Stimulated activated CD4-positive, alpha-beta T cell treated with anti-CD3 and anti-CD28 coated beads, Interleukin-12 subunit alpha, Interleukin-12 subunit beta, amount 100 ng/mL, for 24 hours (primary cell): ENCODE results near the gene LMF1.

Experiments used
- DNase-seq, 2 experiments: peaks; one replicate each; pipeline ENCODE4 v3.0.0-alpha.2; 2020; ENCODE audit warnings: low read depth in 2 of 2

Gene LMF1

DNA sequence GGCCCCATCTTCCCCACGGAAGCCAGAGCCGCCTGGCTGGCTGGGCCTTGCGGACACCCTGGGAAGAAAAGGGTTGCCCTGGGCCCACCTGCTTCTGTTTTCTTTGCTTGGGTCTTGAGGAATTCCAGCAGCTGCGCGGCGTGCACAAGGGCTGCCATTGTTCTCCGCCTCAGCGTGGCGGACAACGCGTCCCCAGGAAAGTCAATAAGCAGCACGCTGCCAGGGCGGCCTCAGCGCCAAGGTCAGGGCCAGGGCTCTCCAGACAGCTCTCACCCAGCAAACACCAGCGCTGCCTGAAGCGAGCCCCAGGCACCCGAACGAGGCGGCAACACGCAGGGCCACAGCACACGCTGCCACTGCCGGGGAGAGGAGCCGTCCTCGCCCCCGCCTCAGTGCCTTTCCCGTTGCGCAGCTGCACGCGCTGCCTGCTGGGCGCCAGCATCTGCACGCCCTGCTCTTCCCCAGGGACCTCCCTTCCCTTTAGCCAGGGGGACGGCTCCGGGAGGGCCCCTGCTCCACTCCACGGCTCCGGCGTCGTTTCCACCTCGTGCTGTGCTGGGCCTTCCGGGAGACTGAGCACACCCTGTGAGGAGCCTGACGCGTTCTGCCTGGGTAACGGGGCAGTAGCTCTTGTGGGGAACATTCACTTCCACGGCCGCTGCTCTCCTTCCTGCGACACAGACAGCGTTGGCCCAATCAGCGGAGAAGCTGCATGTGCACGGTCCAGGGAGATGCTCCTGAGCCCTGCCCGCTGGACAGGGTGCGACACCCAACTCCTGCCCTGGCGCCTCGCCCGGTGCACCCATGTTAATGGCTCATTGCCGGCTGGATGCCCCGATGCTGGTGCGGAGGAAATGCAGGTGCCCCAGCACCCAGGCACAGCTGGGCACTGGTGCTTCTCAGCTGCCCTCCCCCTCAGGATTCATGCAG lies 57.8 kb downstream of the LMF1 start:
- DNase-seq, result no peak

- DNase-seq, result no peak
Observed at GRCh38 chr16:912322-912683, 58.5 kb downstream of the LMF1 start.

GRCh38 chr16:911604-912321 lies 59.0 kb downstream of the LMF1 start:
- no peak for DNase-seq

DNA sequence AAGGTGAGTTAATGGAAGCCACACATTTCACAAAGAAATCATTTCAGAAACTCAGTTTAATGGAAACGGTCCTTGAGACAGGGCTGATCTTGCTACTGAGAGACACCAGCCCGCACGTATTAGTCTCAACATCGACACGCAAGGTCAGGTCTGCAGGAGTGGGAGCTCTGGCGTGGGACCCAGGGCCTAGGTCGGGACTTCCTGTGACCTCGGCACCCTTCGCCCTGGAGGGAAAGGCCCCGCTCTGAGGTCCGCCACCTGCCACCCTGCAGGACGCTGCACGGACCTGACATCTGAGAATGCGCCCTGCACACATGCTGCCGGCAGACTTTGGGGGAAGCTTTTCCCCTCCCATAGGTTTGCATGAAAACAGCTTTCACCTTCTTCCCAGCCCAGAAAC lies 59.7 kb downstream of the LMF1 start:
- no peak for DNase-seq

- no peak for DNase-seq
Observed at GRCh38 chr16:910181-910580, 60.6 kb downstream of the LMF1 start.

- no peak for DNase-seq
Observed at GRCh38 chr16:909281-910000, 61.3 kb downstream of the LMF1 start.

DNA sequence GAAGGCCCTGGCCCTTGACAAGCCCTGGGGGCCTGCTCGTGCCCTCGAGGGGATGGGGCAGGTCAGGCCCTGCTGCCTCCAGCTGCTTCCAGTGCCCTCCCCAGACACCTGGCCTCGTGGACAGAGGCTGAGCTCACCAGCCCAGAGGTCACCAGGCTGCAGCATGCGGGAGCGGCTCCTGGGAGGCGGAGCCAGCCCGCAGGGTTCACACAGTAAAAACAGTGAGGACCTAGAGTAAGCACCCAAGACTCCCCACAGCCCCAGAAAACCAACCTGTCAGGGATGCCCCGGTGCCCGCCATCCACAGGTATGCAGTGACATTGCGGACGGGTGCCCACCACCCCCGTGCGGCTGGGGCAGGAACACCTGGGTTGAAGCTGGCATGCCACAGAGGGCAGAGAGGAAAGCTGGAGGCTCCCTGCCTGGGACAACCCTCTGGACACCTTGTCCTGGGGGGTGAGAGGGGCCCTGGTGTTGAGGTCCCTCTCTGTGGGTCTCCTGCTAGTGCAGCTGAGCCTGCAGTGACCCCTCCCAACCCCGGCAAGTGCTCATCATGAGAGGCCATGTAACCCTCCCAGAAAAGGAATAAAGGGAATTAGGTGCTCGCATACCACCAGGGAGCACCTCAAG lies 62.1 kb downstream of the LMF1 start:
- no peak for DNase-seq

- no peak for DNase-seq
Observed at GRCh38 chr16:907842-908241, 62.9 kb downstream of the LMF1 start.

DNA sequence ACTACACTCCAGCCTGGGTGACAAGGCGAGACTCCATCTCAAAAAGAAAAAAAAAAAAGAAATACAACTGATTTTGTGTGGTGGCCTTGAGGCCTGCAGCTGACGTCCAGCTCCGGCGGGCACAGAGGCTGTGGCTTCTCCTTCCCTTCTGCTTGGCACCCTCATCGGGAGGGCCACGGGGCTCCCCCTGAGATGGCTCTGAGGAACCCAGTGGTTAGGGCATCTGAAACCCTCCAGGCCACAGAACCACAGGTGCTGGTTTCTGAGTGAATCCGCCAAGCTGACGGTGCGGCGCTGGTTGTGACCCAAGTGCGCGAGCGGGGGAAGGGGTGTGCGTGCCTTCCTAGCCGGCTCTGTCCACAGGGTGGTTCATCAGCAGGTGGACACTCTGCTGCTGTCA lies 63.4 kb downstream of the LMF1 start:
- no peak for DNase-seq

GRCh38 chr16:906296-906695 lies 64.5 kb downstream of the LMF1 start:
- DNase-seq, result no peak

DNA sequence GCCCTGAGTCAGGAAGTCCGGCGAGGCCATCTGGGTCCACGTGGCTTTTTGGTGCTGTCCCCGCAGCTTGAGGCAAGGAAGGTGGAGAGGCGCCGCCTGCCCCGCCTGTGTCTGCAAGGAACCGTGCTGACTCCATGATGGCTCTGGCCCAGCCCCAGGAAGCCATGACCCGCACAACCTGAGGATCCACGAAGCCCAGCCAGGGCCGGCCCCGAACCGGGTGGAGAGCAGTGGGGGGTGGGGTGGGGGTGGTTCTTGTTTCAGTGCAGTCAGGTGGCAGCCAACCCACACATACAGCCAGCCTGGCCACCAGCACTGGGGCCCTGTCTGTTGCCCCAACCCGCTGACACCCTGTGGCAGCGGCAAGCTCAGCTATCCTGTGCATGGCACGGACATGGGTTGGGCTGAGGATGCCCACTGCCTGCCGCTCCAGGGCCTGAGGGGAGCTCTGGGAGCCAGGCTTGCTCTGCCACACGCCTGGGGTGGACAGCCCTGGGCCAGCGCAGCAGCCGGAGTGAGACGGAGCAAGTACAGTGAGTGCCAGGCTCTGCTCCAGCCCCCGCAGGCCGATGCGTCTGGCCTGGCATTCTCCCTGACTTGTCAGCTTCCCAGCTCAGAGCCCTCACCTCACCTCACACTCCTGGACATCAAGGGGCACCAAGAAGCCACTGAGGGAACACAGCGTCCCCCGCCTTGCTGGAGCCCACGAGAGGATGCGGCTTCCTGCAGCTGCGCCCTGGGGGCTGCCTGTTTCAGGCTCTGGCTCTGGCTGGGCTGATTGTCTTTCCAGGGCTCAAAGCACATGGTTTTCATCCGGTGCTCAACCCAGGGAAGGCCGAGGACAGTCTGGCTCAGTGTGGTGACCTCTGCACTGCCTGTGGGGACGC lies 68.8 kb downstream of the LMF1 start:
- DNase-seq, result no peak

- DNase-seq, result no peak
Observed at GRCh38 chr16:901149-901548, 69.6 kb downstream of the LMF1 start.

DNA sequence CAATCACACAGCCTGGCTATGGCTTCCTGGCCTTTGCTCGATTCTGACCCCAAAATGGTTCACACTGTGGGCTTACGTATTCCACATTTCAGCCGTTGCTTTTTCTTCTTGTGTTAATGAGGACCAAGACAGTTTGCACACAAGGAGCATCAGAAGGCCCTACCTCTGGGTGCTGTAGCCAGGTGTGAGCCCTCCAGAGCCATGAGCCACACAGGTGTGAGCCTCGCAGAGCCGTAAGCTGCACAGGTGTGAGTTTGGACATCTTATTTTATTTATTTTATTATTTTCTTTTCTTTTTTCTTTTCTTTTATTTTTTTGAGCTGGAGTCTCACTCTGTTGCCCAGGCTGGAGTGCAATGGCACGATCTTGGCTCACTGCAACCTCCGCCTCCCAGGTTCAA lies 70.6 kb downstream of the LMF1 start:
- DNase-seq, result no peak

GRCh38 chr16:899683-900060 lies 71.1 kb downstream of the LMF1 start:
- DNase-seq, result no peak

DNA sequence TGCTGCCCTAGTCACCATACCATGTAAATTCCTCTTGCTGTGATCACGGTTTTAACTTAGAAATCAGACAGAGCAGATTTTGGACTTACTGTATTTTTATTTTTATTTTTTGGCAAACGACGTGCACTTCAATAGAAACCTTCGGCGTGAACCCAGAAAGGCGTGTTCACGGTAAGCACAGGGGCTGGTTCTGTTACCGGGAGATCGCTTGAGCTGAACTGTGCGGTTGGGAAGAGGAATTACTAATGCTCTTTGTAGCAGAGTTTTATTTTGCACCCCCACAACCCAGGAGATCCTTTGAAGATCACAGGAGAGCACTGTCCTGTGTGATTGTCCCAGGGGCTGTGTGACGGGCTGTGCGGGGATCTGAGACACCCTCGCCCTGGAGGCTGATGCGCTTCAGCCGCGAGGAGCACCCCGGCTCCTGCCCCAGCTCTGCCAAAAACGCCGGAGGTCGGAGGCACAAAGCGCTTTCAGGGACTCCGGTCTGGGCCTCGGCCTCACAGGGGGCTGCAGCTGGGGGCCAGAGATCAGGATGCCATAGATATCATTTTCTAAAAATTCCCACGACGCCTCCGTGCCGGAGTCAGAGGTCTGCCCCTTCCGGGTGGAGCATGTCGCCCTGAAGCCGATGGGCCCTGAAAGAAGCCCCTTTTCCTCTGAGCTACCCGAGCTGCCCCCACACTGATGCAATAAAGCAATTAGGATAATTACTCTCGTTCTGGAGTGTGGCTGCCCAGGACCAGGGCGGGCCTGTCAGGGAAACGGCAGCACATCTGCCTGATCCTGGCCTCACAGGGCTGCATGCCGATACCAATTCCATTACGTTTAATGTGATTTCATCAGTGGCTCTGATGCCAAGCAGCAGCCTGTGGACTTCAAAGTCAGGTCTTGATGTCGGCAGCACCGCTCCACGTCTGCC lies 71.8 kb downstream of the LMF1 start:
- DNase-seq, result no peak

GRCh38 chr16:898216-898615 lies 72.6 kb downstream of the LMF1 start:
- DNase-seq, result no peak

- DNase-seq, result no peak
Observed at GRCh38 chr16:897701-898100, 73.1 kb downstream of the LMF1 start.

GRCh38 chr16:897200-897543 lies 73.6 kb downstream of the LMF1 start:
- no peak for DNase-seq

DNA sequence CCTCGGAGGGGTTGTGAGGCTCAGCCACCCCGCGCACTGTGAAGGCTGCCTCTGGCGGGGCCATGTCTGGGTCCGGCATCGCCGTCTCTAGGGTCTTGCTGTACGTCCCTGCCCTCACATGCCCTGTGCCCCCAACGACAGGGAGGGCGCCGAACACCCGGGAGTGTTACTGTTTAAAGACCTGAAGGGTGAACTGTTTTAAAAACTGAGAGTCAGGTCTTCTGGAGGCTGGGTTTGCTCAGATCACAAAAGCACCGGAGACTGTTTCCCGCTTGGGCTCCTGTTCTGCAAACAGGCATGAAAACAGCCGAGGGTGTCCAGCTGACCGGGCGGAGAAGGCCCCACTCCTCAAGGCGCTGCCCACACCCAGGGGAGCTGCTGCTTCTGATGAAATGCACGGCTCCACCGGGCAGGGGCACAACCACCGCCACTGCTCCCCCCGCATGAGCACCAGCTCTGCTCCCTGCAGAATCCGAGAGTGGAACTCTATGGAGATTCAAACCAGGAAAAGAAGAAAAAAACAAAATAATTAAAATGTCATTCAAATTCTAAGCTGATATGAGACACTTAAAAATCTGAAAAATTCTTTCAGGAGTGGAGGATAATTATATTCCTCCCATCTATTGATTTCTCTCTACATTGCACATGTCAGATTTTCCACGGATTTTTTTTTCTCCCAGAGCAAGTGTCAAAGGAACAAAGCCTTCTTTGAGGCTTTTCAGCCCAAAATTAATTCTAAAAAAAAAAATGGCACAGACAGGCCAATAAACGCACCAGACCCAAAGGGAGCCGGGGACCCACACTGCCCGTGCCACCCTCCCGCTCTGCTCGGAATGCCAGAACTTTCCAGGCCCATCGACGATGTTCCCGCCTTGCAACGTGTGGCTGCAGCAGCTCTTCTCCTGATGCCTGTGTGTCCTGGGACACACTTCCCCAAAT lies 74.3 kb downstream of the LMF1 start:
- DNase-seq, result no peak
